Measurements from ENCODE around the gene AKT2.
"Not testable (repeated sequence)": the region's sequence is repeated elsewhere in the genome, so short reads cannot be mapped to it uniquely, and the experiment has no call there.

The AKT2 gene

DNA sequence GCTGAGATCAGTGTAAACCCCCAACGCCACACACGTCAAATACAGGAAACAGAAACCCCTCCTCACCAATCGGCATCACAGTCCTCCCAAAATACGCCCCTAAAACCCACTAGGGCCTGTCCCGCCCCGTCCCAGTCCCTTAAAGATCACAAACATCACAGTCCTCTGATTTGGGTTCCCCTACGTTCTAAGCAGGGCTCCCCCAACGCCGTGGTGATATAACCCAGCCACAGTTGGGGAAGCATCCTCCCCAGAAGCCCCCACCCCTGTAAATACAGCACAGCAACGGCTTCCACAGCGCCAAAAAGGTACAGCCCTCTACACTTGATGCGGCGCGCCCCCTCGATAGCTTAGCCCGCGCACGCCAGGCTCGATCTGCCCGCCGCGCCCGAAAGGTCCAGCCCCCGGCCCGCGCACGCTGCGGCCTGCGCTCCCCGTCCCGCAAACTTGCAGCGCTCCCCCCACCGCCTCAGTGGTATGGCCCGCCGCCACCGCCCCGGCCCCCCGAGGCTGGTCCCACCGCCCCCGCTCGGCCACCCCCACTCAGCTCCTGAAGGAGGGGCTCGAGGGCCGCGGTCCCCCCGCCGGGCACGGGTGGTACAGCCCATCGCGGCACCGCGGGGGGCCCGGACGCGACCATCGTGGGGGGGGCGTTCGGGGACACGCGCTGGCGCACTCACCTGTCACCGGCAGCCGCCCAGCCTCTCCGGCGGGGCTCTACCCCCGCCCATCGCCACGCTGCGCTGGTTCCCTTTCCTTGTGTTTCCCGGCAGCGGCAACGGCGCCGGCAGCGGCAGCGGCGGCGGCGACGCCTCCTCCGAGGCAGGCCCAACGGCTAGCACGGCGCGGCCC is at the start of gene AKT2:
Gene AKT2, minus strand, starts transcription at position 845 of the 852 bp plus-strand sequence. CDS start 20,078 bp downstream, outside the sequence.
- peak; percentile 46 for DNase-seq

DNA sequence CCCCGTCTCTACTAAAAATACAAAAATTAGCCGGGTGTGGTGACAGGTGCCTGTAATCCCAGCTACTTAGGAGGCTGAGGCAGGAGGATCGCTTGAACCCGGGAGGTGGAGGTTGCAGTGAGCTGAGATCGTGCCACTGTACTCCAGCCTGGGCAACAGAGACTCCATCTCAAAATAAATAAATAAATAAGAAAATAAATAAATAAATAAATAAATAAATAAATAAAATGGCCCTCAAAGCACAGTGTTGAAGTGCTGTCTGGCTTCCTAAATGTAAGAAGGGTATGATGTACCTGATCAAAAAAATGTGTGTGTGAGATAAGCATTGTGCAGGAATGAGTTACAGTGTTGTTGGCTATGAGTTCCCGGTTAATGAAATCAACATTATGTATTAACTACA is 47.9 kb upstream of the AKT2 start:
- DNase-seq, result not testable (repeated sequence)

DNA sequence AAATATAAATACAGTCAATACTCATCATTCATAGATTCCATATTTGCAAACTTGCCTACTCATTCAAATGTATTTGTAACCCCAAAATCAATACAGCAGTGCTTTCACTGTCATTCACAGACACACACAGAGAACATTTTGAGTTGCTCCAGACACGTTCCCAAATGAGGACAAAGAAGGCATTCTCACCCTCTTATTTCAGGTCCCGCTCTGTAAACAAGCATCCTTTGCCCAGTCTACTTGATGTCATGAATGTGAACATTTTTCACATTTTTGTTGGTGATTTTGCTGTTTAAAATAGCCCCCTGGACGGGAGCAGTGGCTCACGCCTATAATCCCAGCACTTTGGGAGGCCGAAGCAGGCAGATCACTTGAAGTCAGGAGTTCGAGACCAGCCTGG is 47.5 kb upstream of the AKT2 start:
- no peak for DNase-seq

DNA sequence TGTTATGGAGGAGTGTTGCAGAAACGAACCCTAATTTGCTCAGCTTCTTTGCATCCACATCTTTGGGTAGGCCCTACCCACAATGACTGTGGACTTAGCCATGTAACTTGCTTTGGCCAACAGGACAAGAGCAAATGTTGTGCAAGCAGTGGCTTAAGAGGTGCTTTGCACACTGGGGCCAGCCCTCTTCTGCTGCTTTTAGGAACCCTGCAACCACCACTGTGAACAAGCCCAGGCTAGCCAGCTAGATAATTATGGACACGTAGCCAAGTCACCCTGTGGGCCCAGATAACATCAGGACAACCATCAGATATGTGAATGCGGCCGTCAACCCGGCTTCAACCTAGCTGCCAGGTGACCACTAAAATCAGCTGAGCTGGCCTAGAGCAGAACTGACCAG is 45.9 kb upstream of the AKT2 start:
- DNase-seq, result no peak

DNA sequence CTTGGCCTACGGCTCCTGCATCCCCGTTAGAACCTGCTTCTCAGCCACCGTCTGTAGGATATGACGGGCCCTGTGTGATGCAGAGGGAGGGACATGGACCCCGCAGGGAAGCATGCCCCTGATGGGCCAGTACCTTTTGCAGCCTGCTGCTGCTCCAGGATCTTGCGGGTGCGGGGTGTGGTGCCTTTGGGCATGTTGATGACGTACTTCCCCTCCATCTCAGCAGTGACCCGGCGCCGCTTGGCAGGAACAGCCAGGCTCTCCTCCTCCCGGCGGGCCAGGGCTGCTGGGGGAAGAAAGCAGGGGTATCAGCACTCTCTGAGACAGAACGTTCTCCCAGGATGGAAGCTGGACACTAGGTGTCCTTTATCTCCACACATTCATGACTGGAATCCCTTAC is 41.1 kb upstream of the AKT2 start:
- DNase-seq, result no peak

DNA sequence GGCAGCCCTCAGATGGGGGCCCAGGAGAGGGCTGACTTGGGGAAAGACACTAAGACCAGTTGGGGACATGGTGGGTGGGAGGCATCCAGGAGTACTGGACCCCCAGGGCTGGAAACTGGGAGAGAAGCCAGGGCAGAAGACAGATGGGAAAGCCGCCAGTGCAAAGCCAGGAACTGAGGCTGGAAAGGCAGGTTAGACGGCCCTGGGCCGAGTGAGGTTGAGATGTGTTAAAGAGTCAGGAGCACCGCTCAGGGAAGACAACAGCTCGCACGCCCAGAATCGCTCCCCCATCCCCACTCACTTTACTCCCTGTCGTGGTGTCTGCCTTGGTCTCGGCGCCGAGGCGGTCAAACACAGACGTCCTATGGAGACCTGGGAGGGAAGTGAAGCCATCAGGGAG is 38.6 kb upstream of the AKT2 start:
- no peak for DNase-seq

DNA sequence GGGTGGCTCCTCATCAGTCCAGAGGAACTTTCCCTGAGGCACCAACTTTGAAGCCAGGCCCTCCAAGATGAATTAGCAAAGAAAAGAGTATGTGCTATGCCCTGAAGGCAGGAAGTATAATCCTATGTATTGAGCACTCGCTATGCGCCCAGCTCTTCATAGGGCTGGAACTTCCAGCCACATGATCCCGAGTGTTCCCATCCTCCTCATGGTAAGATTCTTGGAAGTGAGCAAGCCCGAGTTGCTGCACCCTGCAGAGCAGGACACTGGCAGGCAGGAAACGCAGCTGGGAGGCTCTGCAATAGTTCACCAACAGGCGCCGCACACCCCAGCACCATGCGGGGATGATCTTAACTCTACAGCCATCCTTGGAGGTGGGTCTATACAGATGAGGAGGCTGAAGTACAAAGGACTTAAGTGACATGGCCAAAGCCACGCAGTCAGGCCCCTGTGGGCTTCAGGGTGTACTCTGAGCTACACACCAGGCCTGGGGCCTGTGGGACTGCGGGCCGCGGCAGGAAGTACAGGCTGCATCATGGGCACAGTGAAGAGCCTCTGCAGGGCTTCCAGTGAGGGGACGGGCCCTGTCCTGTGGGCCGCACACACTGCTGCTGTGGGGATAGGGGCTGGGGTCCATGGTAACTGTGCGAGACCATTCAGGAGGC is 37.9 kb upstream of the AKT2 start:
- no peak for DNase-seq

DNA sequence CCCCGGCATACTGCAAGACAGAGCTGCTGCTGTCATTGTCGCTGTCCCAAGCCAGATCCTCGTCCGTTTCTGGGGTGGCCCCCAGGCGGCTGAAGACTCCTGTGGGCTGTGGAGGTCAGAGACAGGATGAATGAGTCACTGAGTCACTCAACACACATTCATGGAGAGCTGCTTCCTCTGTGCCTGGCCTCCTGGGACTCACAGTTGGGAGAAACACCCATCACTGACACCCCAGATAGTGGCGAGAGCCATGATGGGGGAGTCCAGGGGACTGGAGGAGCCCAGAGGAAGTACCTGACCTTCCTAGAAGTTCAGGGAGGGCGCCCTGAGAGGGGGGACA is 37.1 kb upstream of the AKT2 start:
- DNase-seq, result no peak

DNA sequence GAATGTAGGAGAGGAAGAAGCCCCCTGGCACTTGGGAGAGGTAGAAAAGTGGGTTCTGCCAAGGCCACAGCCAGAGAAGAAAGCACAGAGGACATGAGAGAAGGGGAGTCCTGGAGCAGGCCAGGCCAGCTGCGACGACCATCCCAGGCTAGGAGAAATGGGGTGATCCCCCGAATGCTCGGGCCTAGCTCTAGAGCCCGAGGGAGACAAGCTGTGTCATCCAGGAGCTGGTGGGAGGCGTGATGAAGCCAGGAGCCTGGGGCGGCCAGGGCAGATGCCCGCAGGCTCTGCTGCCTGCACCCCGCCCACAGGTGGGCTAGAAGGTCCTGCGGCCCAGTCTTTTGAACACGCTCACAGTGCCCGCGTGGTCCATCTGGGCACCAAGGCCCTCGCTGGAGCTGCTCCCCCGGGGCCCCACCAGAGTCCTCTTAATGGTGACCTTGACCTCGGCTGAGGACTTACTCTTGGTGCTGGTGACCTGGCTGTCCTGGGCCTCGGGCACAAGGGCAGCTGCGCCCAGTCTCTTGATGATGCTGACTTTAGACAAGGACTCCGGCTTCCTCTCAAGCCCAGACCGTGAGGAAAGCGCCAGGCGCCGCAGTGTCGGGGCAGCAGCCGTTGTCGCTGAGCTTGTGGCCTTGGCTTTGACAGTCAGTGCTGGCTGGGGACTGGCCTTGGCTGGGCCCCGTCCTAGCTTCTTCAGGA is 36.6 kb upstream of the AKT2 start:
- DNase-seq, result no peak

DNA sequence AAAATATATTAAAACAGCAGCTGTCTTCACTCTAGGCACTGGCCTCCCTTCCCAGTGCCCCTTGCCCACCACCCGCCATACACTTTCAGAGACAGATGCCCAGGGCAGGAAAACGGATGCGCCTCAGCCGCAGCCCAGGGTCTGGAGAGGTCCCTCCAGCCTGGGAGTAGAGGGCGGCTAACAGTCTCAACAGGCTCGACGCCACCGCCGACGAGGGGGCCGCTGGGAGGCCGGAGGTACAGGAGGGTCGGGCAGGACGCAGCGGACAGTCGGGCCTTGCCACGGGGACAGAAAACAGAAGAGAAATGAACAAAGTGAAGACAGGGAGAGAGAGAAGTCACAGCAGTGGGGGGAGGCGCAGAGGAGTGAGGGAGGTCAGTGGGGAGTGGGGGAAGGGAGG is 35.9 kb upstream of the AKT2 start:
- no peak for DNase-seq

DNA sequence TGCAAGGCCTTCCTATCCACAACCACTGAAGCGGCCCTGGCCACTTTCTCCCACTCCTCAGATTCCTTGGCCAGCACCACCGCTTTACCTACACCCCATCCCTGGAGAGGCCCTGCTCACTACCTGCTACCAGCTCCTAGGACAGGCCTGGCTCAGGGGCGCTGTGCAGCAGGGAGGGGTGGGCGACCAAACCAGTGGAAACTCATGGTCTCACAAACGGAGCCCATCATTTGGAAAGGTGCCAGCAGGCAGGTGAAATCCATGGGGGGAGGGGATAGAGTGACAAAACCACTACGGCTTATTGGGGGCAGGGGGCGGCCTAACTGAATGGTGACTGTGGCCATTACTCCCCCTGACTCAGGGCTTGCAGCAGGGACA is 35.4 kb upstream of the AKT2 start:
- DNase-seq, result no peak

DNA sequence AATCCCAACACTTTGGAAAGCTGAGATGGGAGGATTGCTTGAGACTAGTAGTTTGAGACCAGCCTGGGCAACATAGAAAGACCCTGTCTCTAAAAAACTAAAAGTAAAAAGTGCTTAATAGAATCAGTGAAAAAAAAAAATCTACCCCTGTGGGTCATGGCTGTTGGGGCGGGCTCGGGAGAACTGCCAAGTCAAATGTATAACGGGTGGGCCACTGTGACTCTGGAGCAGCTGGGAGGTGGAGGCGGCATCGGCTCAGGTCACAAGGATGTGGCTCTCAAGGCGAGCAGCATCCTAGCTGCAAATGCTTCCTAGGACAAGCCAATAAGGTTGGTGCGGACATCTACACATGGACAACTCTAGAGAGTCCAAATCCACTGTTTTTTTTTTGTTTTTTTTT is 32.2 kb upstream of the AKT2 start:
- no peak for DNase-seq

DNA sequence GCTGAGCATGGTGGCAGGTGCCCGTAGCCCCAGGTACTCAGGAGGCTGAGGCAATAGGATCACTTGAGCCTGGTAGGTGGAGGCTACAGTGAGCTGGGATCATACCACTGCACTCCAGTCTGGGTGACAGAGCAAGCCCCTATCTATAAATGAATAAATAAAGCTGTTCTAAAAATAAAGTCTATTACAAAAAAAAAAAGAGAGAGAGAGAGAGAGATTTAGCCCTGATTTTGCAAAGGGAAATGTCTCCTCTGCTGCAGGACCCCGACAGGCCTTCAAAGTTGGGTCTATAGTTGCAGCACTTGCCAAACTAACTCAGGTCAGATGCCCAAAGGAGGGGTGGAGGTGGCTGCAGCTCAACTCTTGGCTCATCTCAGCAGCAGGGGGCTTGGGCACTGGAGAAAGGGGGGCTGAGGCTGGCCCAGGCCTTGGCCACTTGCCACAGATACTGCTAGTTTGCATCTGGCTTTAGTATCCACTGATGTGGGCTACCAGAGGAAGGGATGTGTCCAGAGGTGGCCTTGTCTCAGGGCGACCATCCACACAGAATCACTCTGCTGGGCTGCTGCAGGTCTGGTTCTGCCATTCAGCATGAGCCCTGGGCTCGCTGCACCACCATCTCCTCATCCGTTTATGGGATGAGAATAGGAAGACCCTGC is 30.8 kb upstream of the AKT2 start:
- no peak for DNase-seq

DNA sequence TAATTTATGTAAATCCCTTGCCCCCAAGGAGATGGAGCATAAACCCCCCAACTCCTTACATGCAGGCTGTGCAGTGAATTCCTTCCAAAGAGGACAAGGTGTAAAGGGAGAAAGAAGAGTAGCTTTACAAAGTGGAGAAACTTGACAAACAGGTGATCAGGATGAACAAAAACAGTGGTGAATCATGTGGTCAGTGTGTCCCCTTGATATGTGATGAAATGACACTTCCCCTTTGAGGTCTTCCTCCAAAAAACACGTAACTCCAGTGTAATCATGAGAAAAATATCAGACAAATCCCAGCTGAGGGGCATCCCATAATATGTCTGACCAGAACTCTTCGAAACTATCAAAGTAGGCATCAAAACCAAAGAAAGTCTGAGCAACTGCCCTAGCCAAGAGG is 29.5 kb upstream of the AKT2 start:
- DNase-seq, result no peak

DNA sequence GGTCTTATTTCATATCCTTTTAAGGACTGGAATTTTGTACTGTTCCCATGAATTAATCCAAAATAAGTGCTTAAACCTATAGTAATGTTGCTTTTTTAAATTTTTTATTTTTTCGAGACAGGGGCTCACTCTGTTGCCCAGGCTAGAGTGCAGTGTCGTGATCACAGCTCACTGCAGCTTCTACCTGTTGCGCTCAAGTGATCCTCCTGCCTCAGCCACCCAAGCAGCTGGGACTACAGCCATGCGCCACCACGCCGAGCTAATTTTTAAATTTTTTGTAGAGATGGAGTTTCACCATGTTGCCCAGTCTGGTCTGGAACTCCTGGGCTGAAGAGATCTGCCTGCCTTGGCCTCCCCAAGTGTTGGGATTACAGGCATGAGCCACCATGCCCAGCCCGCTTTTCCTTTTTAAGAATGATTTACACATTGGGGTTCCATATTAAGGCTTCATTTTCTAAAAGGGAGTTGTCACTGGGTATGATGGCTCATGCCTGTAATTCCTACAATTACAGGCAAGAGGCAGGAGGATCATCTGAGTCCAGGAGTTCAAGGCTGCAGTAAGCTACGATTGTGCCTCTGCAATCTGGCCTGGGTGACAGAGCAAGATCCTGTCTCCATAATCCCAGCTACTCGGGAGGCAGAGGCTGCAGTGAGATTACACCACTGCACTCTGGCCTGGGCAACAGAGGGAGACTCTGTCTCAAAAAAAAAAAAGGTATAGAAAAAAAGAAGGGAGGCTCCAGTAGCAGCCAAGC is 28.3 kb upstream of the AKT2 start:
- DNase-seq, result no peak

DNA sequence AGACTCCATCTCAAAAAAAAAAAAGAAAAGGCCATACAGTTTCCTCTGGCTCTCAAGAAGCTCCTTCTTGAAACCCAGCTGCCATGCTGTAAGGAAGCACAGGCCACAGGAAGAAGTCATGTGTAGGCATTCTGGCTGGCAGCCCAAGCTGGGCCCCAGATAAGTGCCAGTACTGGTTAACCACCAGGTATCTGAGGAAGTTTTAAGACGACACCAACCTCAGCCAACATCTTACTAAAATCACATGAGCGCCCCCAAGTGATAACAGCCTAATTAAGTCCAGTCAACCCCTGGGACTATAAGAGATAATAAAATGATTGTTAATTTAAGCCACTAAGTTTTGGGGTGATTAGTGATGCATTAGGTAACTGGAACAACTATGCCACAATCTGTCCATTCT is 27.4 kb upstream of the AKT2 start:
- DNase-seq, result no peak

DNA sequence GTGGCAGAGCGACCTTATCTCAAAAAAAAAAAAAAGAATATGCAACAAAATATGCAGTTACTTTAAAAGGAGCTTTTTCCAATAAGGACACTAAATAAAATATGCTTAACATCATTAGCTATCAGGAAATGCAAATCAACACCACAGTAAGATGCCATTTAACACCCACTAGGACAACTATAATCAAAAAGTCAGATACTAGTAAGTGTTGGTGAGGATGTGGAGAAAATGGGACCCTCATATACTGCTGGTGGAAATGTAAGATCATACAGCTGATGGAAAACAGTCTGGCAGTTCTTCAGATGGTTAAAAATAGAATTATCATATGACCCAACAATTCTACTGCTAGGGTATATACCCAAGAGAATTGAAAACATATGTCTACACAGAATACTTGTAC is 24.5 kb upstream of the AKT2 start:
- no peak for DNase-seq

DNA sequence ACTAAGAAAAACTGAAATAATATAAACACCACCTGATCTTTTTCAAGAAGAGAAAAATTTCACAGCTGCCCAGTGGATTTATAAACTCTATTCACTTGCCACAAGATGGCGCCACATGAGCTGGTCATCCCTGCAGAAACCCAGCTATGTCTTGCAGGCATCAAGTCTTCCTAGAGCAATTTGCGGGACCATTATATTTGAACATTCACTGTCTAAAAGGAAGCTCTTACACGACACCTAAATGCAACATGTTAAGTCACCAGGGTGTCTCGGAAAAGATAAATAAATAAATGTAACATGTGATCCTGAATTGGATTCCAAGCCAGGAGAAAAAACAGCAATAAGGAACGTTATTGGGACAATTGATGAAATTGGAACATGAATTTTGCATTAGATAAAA is 20.3 kb upstream of the AKT2 start:
- DNase-seq, result peak; percentile 74

DNA sequence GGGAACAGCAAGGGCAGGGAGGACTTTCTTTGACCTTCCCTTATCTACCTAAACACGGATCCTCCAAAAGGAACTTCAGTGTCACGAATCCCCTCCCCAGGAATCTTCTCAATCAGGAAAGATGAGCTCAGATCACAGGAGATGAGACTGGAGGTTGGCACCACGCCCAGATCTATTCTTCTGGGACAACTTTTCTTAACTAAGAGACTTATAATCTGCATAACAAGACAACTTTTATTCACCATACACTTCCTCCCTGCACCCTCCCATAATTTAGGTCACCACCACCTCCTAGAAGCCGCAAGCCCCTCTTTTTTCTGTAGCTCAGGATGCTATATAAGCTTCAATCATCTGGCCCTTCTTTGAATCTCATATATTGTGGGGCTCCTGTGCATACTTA is 19.2 kb upstream of the AKT2 start:
- no peak for DNase-seq

DNA sequence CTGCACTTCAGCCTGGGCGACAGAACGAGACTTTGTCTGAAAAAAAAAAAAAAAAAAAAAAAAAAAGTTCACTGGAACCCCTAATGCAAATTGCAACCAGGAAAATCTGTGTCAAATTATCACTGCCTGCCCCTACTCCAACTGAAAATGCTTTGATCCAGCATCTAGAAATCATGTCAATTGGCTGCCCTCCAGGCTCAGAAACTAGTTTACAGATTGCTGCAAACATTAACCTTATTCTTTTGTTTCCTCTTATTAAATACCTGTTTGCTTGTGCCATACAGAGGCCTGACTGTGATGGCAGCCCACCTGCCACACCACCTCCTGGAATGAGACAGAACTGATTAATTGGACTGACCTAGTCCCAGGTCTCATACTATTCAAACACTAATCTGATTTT is 18.6 kb upstream of the AKT2 start:
- DNase-seq, result no peak

DNA sequence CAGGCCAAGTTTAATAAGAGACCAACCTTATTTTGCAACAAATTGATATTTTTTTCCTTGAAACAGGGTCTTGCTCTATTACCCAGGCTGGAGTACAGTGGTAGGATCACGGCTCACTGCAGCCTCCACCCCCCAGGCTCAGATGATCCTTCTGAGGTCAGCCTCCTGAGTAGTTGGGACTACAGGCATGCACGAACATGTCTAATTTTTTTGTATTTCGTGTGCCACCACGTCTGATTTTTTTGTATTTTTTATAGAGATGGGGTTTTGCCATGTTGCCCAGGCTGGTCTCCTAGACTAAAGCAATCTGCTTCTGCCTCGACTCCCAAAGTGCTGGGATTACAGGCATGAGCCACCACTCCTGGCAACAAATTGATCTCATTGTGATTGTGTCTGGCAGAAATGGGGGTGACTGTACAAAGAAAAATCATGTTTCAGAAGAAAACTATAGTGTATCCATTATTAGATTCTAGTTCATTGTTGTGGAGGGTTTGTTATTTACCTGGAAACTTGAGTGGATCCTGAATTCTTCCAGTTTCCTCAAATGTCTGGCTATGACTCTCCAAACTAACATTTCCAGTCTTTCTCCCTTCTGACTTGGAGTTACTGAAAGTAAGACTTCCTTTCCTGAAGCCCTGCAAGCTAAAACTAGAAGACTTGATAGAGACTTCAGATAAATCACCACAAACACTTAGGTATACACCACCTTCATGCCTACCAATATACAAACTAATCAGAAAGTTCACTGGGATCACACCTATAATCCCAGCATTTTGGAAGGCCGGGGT is 17.3 kb upstream of the AKT2 start:
- no peak for DNase-seq

DNA sequence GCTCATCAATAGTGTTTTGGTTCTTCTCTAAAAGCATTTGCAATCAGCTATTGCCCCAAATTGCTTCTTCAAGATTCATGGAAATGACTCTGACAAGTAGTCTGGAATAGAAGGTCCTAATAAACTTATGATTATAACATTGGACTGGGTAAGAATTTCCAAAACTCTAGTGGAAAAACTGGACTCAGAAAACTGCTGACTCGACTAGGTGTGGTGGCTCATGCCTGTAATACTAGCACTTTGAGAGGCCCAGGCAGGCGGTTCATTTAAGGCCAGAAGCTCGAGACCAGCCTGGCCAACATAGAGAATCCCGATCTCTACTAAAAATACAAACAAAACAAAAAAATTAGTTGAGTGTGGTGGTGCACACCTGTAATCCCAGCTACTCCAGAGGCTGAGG is 15.5 kb upstream of the AKT2 start:
- DNase-seq, result no peak

Data from activated CD4-positive, alpha-beta T cell treated with anti-CD3 and anti-CD28 coated beads, Interleukin-2, amount 50 U/mL, for 16 hours (primary cell).